Hepatocyte (in vitro differentiated cells): Measurements from ENCODE around the gene ABCG4. TPM values are rescaled to one million over a fixed set of nuclear protein-coding genes. Genes with fewer than 3 reads are reported as not detected.

Experiments
- DNase-seq: peaks from one replicate; pipeline ENCODE4 v3.0.0-alpha.2; 2016; ENCODE audit warnings: low spot score
- H2AFZ ChIP-seq: fragments of 200-600 bp; sonication (generic); 2 replicates; pipeline ENCODE4 v1.6.0; 2016; ENCODE audit warnings: antibody characterized with exemption, mild to moderate bottlenecking
- H3K27ac ChIP-seq: fragments of 200-600 bp; sonication (generic); 2 replicates; pipeline ENCODE4 v1.5.1; 2016; ENCODE audit warnings: mild to moderate bottlenecking
- H3K27me3 ChIP-seq: fragments of 200-600 bp; sonication (generic); 2 replicates; pipeline ENCODE4 v1.6.1; 2016
- H3K36me3 ChIP-seq: fragments of 200-600 bp; sonication (generic); replicated peaks from 2 replicates; pipeline ENCODE4 v1.5.1; 2016; ENCODE audit warnings: low read depth; ENCODE audit not compliant: insufficient read depth
- H3K4me1 ChIP-seq: fragments of 200-600 bp; sonication (generic); 2 replicates; pipeline ENCODE4 v1.5.1; 2016; ENCODE audit warnings: mild to moderate bottlenecking, moderate library complexity; ENCODE audit not compliant: insufficient read depth
- H3K4me2 ChIP-seq: fragments of 200-600 bp; sonication (generic); 2 replicates; pipeline ENCODE4 v1.6.0; 2016
- H3K4me3 ChIP-seq: fragments of 200-600 bp; sonication (generic); 2 replicates; pipeline ENCODE4 v1.5.1; 2016; ENCODE audit warnings: mild to moderate bottlenecking
- H3K79me2 ChIP-seq: fragments of 200-600 bp; sonication (generic); 2 replicates; pipeline ENCODE4 v1.6.0; 2017; ENCODE audit warnings: mild to moderate bottlenecking
- H3K9me2 ChIP-seq: fragments of 200-600 bp; sonication (generic); replicated peaks from 2 replicates; pipeline ENCODE4 v1.6.0; 2017; ENCODE audit warnings: mild to moderate bottlenecking; ENCODE audit not compliant: insufficient read depth
- H3K9me3 ChIP-seq: fragments of 200-600 bp; sonication (generic); 2 replicates; pipeline ENCODE4 v1.5.1; 2016; ENCODE audit warnings: low read depth, mild to moderate bottlenecking
- H4K20me1 ChIP-seq: fragments of 200-600 bp; sonication (generic); 2 replicates; pipeline ENCODE4 v1.6.0; 2016; ENCODE audit warnings: mild to moderate bottlenecking; ENCODE audit not compliant: insufficient read depth, poor library complexity, severe bottlenecking
- CTCF ChIP-seq: fragments of 200-600 bp; sonication (generic); IDR thresholded peaks from 2 replicates; pipeline ENCODE4 v1.5.1; 2016; ENCODE audit warnings: antibody characterized with exemption, mild to moderate bottlenecking; ENCODE audit not compliant: poor library complexity
- EZH2 ChIP-seq: fragments of 200-600 bp; sonication (generic); IDR thresholded peaks from 2 replicates; pipeline ENCODE4 v1.6.1; 2016; ENCODE audit warnings: antibody characterized with exemption, mild to moderate bottlenecking, borderline replicate concordance
- EZH2phosphoT487 ChIP-seq: fragments of 200-600 bp; sonication (generic); IDR thresholded peaks from one replicate; pipeline ENCODE4 v1.6.1; 2018; ENCODE audit warnings: antibody characterized with exemption, mild to moderate bottlenecking, low read depth, moderate library complexity; ENCODE audit not compliant: unreplicated experiment, severe bottlenecking
- WGBS: methylation state at CpG from one replicate; pipeline ENCODE4 v1.1.6; 2016; ENCODE audit warnings: low lambda C conversion rate; ENCODE audit errors: missing lambda C conversion rate; 5-methylcytosine and 5-hydroxymethylcytosine counted together
- polyA plus RNA-seq: library from polyadenylated mRNA; unstranded; fragments of >200 nt; fragmentation: Nextera tagmentation; extraction: Ambion mirVana; gene quantifications from 2 replicates; pipeline ENCODE4 v1.2.1, GENCODE V29; 2016
- total RNA-seq: library from RNA; depleted of rRNA; stranded (reverse); fragments of >200 nt; gene quantifications from 2 replicates; pipeline ENCODE4 v1.2.3, GENCODE V29; 2014

The ABCG4 gene
- total and polyA plus RNA-seq, 2 experiments from 2014 or later: 0.45 TPM; not detected in 1

DNA sequence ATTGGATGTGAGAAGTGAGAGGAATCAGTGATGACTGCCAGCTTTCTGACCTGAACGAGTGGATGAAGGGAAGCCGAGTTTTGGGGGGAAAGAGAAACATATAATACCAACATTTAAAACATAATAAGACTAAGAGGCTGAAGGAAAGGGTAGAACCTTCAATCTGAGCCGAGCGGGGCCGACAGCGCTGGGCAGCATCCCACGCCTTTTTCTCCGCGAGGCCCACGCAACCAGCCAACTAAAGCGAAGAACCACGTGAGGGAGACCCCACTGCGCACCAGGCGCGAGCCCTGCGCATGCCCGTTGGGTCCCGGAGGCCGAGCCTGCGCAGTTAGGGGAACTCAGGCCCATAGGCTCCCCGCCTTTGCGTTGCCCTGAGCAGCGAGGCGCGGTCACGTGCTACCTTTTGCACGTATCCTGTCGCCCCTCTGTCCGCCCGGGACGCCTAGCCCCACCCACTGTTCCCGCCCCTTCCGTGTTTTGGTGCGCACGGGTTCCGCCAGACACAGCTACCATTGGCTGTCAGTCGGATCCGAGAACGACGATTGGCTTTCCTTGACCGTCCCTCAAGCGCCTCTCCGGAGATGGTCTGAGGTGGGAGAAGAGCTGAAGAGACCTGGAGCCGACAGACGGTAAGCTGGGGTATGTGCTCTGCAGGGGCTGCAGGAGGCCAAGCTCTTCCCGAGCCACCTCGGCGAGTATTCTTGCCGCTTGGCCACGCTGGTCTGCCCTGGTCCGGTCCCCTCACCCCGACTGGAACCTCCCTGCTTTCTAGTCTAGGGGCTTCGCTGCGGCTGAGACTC, 27.6 kb upstream of the ABCG4 start, which contains the start of gene HINFP:
HINFP (plus strand) TSS at position 573 of the 803 bp plus-strand sequence. CDS start 5,365 bp downstream, outside the sequence.
- Histone ChIP-seq H3K4me1 (peaks cover 7% of the 10 kb centered on the region), H3K4me2 (peak within 1 kb of the TSS; percentile 87), H3K36me3 (no peaks in the 10 kb centered on the region), H3K27me3 (no peaks in the 10 kb centered on the region), H3K4me3 (peak within 1 kb of the TSS; percentile 31), H3K9me3 (no peaks in the 10 kb centered on the region), H3K27ac (peak within 1 kb of the TSS; percentile 66), H2AFZ (peak within 1 kb of the TSS; percentile 66), H4K20me1 (peaks cover 5% of the 10 kb centered on the region), H3K9me2 (no peaks in the 10 kb centered on the region), H3K79me2 (peaks cover 34% of the 10 kb centered on the region)
- 2% methylated on average over 50 of the region's 54 CpGs for WGBS
- DNase-seq: peak; percentile 100
- no peak for TF ChIP-seq EZH2phosphoT487
- TF ChIP-seq CTCF: no peak
- TF ChIP-seq EZH2: no peak

DNA sequence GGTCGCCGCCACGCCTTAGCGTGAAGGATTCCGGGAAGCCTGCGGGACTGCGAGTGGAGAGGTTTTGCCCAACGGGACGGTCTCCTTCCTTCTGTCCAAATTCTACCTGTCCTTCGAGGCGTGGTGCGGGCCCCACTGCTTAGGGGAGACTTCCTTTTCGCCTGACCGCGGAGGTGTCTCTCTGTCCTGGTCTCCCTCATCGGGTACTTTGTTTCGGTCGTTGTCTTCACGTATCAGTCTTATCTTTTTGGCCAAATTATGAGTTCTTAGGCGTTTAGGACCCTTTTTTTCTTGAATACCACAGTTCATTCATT, 27.1 kb upstream of the ABCG4 start:
- TF ChIP-seq CTCF (no peak), EZH2phosphoT487 (no peak), EZH2 (no peak)
- Histone ChIP-seq H2AFZ (peak overlapping the region; percentile 34), H3K27ac (peak overlapping the region; percentile 33), H3K9me3 (no peaks in the 10 kb centered on the region), H3K4me1 (peaks cover 7% of the 10 kb centered on the region), H3K4me2 (peak overlapping the region; percentile 87), H3K79me2 (peaks cover 34% of the 10 kb centered on the region), H3K9me2 (no peaks in the 10 kb centered on the region), H3K4me3 (peak overlapping the region; percentile 31), H3K27me3 (no peaks in the 10 kb centered on the region), H3K36me3 (no peaks in the 10 kb centered on the region), H4K20me1 (peaks cover 5% of the 10 kb centered on the region)
- 2% methylated on average over 20 of the region's 20 CpGs for WGBS
- DNase-seq: no peak

DNA sequence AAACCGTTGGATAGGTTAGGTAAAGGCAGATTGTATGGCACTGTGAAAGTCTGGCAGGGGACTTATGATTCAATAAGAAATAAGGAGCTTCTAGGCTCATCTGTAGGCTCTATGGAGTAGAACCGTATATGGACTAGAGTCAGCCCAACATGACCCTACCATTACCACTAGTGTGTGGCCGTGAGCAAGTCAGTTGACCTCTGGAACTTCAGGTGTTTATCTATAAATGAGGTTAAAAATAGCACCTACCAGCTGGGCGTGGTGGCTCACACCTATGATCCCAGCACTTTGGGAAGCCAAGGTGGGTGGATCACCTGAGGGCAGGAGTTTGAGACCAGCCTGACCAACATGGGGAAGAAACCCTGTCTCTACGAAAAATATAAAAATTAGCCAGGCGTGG, 23.0 kb upstream of the ABCG4 start:
- Histone ChIP-seq H3K27ac (peak overlapping the region; percentile 76), H3K36me3 (no peaks in the 10 kb centered on the region), H3K4me2 (peak overlapping the region; percentile 1), H4K20me1 (peaks cover 5% of the 10 kb centered on the region), H3K4me3 (no peak overlapping the region), H3K9me3 (no peaks in the 10 kb centered on the region), H3K27me3 (no peaks in the 10 kb centered on the region), H3K79me2 (peaks cover 39% of the 10 kb centered on the region), H2AFZ (no peak overlapping the region), H3K4me1 (peaks cover 7% of the 10 kb centered on the region), H3K9me2 (no peaks in the 10 kb centered on the region)
- TF ChIP-seq EZH2: no peak
- no peak for DNase-seq
- 82% methylated on average over 6 of the region's 6 CpGs for WGBS

DNA sequence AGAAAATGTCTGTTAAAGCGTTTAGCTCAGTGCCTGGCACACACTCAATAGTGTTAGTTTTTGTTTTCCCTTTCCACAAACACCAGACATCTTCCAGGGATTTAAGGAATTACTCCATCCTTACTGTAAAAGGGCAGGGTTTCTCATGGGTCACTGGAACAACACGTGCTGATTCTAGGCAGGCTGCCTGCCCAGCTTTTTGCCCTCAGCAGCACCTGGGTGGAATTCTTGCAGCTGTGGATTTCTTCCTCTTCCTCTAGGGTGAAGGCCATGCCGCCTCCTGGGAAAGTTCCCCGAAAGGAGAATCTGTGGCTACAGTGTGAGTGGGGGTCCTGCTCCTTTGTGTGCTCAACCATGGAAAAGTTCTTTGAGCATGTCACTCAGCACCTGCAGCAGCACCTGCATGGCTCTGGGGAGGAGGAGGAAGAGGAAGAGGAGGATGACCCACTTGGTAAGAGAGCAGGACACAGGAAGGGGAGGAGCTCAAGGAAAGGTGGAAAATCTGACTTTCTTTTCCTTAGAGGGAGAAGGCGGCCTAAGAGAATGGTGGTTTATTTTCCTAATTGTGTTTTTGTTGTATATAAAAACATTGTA, 22.1 kb upstream of the ABCG4 start:
- Histone ChIP-seq H3K4me3 (no peak overlapping the region), H3K79me2 (peaks cover 38% of the 10 kb centered on the region), H3K27me3 (no peaks in the 10 kb centered on the region), H3K9me2 (no peaks in the 10 kb centered on the region), H3K4me2 (no peak overlapping the region), H3K4me1 (peaks cover 7% of the 10 kb centered on the region), H3K9me3 (no peaks in the 10 kb centered on the region), H4K20me1 (peaks cover 5% of the 10 kb centered on the region), H3K36me3 (no peaks in the 10 kb centered on the region), H2AFZ (no peak overlapping the region), H3K27ac (peak overlapping the region; percentile 76)
- no peak for DNase-seq
- TF ChIP-seq EZH2phosphoT487 (no peak), CTCF (no peak), EZH2 (no peak)
- WGBS: 85% methylated on average over 5 of the region's 5 CpGs
